Measurements from ENCODE around the gene MPC1. TPM values are rescaled to one million over a fixed set of nuclear protein-coding genes. Genes with fewer than 3 reads are reported as not detected.

Gene MPC1
- total and polyA plus RNA-seq, 2 experiments from 2014 or later = 15.5 to 39.4 TPM

DNA sequence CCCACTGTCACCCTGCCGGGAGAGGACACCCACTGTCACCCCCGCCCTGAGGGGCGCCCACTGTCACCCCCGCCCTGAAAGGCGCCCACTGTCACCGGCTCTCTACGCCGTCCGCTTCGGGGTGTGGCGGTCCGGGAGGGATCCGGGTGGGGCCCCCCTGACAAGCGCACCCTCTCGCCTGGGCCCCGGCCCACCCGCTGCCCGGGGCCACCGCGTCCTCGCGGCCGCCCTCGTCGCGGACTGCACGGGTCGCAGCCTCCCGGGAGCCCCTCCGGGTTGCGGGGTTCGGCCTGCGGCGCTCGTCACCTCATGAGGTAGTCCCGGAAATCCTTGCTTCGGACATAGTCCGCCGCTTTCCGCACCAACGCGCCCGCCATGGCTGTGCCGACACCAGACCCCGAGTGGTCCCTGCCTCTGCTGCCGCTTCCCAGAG is 224 bp downstream of the MPC1 start:
- Histone ChIP-seq H3K79me2 (replicated peaks; ENCODE audit: insufficient read depth) (peaks cover 27% of the 10 kb centered on the region), H3K4me3 (peak overlapping the region; percentile 92), H3K27me3 (ENCODE audit: insufficient read depth) (no peaks in the 10 kb centered on the region), H3K27ac (ENCODE audit: low read depth) (no peak overlapping the region), H3K4me1 (ENCODE audit: insufficient read depth) (peaks cover 7% of the 10 kb centered on the region), H3F3A (replicated peaks; ENCODE audit: low read depth) (no peaks in the 10 kb centered on the region), H4K20me1 (replicated peaks; ENCODE audit: insufficient read depth) (no peaks in the 10 kb centered on the region), H2AFZ (no peak overlapping the region), H3K36me3 (ENCODE audit: insufficient read depth) (no peaks in the 10 kb centered on the region), H3K9me2 (ENCODE audit: insufficient read depth) (peaks cover 3% of the 10 kb centered on the region; the same call in 1 of the 2 replicates), H3K4me2 (peak overlapping the region; percentile 77)
- Mint-ChIP-seq H3K9me3 (no peaks in the 10 kb centered on the region), H3K4me1 (peaks cover 6% of the 10 kb centered on the region; the same call in 1 of the 3 replicates), H3K27ac (no peak overlapping the region), H3K4me3 (peak overlapping the region; percentile 82), H3K36me3 (ENCODE audit: low read depth) (no peaks in the 10 kb centered on the region), H3K27me3 (ENCODE audit: insufficient read depth, low read depth, poor library complexity) (peaks cover 4% of the 10 kb centered on the region)
- ATAC-seq (no peak), DNase-seq (ENCODE audit: low spot score) (no peak)
- no peak for TF ChIP-seq EZH2 (IDR thresholded peaks at IDR 0.05; ENCODE audit: low read depth, unreplicated experiment)
- TF ChIP-seq ZNF114 (CRISPR knock-in tag; IDR thresholded peaks at IDR 0.05) = no peak
- no peak for TF ChIP-seq STAT1 (IDR thresholded peaks at IDR 0.05; ENCODE audit: unreplicated experiment)
- no peak for TF ChIP-seq POLR2AphosphoS5 (IDR thresholded peaks at IDR 0.05; ENCODE audit: low read depth)
- no peak for TF ChIP-seq JUNB (IDR thresholded peaks at IDR 0.05; ENCODE audit: unreplicated experiment)
- no peak for TF ChIP-seq ZNF331 (CRISPR knock-in tag; IDR thresholded peaks at IDR 0.05; ENCODE audit: low read depth)
- TF ChIP-seq, protein P1, sequence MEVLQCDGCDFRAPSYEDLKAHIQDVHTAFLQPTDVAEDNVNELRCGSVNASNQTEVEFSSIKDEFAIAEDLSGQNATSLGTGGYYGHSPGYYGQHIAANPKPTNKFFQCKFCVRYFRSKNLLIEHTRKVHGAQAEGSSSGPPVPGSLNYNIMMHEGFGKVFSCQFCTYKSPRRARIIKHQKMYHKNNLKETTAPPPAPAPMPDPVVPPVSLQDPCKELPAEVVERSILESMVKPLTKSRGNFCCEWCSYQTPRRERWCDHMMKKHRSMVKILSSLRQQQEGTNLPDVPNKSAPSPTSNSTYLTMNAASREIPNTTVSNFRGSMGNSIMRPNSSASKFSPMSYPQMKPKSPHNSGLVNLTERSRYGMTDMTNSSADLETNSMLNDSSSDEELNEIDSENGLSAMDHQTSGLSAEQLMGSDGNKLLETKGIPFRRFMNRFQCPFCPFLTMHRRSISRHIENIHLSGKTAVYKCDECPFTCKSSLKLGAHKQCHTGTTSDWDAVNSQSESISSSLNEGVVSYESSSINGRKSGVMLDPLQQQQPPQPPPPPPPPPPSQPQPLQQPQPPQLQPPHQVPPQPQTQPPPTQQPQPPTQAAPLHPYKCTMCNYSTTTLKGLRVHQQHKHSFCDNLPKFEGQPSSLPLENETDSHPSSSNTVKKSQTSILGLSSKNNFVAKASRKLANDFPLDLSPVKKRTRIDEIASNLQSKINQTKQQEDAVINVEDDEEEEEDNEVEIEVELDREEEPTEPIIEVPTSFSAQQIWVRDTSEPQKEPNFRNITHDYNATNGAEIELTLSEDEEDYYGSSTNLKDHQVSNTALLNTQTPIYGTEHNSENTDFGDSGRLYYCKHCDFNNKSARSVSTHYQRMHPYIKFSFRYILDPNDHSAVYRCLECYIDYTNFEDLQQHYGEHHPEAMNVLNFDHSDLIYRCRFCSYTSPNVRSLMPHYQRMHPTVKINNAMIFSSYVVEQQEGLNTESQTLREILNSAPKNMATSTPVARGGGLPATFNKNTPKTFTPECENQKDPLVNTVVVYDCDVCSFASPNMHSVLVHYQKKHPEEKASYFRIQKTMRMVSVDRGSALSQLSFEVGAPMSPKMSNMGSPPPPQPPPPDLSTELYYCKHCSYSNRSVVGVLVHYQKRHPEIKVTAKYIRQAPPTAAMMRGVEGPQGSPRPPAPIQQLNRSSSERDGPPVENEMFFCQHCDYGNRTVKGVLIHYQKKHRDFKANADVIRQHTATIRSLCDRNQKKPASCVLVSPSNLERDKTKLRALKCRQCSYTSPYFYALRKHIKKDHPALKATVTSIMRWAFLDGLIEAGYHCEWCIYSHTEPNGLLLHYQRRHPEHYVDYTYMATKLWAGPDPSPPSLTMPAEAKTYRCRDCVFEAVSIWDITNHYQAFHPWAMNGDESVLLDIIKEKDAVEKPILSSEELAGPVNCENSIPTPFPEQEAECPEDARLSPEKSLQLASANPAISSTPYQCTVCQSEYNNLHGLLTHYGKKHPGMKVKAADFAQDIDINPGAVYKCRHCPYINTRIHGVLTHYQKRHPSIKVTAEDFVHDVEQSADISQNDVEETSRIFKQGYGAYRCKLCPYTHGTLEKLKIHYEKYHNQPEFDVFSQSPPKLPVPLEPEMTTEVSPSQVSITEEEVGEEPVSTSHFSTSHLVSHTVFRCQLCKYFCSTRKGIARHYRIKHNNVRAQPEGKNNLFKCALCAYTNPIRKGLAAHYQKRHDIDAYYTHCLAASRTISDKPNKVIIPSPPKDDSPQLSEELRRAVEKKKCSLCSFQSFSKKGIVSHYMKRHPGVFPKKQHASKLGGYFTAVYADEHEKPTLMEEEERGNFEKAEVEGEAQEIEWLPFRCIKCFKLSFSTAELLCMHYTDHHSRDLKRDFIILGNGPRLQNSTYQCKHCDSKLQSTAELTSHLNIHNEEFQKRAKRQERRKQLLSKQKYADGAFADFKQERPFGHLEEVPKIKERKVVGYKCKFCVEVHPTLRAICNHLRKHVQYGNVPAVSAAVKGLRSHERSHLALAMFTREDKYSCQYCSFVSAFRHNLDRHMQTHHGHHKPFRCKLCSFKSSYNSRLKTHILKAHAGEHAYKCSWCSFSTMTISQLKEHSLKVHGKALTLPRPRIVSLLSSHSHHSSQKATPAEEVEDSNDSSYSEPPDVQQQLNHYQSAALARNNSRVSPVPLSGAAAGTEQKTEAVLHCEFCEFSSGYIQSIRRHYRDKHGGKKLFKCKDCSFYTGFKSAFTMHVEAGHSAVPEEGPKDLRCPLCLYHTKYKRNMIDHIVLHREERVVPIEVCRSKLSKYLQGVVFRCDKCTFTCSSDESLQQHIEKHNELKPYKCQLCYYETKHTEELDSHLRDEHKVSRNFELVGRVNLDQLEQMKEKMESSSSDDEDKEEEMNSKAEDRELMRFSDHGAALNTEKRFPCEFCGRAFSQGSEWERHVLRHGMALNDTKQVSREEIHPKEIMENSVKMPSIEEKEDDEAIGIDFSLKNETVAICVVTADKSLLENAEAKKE (CRISPR knock-in tag; IDR thresholded peaks at IDR 0.05) = no peak
- no peak for TF ChIP-seq EZH2phosphoT487 (IDR thresholded peaks at IDR 0.05; ENCODE audit: unreplicated experiment)
- TF ChIP-seq ETS1 (IDR thresholded peaks at IDR 0.05) = no peak
- no peak for TF ChIP-seq CTCF (conservative IDR thresholded peaks at IDR 0.05; ENCODE audit: low read depth in 2 of 2)
- TF ChIP-seq, protein P2, sequence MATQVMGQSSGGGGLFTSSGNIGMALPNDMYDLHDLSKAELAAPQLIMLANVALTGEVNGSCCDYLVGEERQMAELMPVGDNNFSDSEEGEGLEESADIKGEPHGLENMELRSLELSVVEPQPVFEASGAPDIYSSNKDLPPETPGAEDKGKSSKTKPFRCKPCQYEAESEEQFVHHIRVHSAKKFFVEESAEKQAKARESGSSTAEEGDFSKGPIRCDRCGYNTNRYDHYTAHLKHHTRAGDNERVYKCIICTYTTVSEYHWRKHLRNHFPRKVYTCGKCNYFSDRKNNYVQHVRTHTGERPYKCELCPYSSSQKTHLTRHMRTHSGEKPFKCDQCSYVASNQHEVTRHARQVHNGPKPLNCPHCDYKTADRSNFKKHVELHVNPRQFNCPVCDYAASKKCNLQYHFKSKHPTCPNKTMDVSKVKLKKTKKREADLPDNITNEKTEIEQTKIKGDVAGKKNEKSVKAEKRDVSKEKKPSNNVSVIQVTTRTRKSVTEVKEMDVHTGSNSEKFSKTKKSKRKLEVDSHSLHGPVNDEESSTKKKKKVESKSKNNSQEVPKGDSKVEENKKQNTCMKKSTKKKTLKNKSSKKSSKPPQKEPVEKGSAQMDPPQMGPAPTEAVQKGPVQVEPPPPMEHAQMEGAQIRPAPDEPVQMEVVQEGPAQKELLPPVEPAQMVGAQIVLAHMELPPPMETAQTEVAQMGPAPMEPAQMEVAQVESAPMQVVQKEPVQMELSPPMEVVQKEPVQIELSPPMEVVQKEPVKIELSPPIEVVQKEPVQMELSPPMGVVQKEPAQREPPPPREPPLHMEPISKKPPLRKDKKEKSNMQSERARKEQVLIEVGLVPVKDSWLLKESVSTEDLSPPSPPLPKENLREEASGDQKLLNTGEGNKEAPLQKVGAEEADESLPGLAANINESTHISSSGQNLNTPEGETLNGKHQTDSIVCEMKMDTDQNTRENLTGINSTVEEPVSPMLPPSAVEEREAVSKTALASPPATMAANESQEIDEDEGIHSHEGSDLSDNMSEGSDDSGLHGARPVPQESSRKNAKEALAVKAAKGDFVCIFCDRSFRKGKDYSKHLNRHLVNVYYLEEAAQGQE (IDR thresholded peaks at IDR 0.05; ENCODE audit: unreplicated experiment) = no peak
- no peak for TF ChIP-seq NANOG (IDR thresholded peaks at IDR 0.05; ENCODE audit: borderline replicate concordance)

Measured in GM23338 (cell line).